KMS-11 (cell line): ENCODE measurements around the gene ACADSB.

Experiments used
- H2AFZ ChIP-seq: fragments of 200-600 bp; sonication (generic); 2 replicates; pipeline ENCODE4 v1.6.1; 2016; ENCODE audit warnings: antibody characterized with exemption, mixed run types, low read depth
- H3K27ac ChIP-seq: fragments of 200-600 bp; sonication (generic); 2 replicates; pipeline ENCODE4 v1.6.1; 2016; ENCODE audit warnings: mild to moderate bottlenecking, mixed run types
- H3K27me3 ChIP-seq: fragments of 200-600 bp; sonication (generic); 2 replicates; pipeline ENCODE4 v1.6.1; 2017; ENCODE audit warnings: mild to moderate bottlenecking, low read depth, mixed run types, moderate library complexity; ENCODE audit not compliant: insufficient read depth
- H3K36me3 ChIP-seq: fragments of 200-600 bp; sonication (generic); 2 replicates; pipeline ENCODE4 v1.6.1; 2017; ENCODE audit warnings: mild to moderate bottlenecking, mixed run types; ENCODE audit not compliant: insufficient read depth
- H3K4me1 ChIP-seq: fragments of 200-600 bp; sonication (generic); 2 replicates; pipeline ENCODE4 v1.6.1; 2016; ENCODE audit warnings: mild to moderate bottlenecking, low read depth, mixed run types; ENCODE audit not compliant: poor library complexity, severe bottlenecking
- H3K4me2 ChIP-seq: fragments of 200-600 bp; sonication (generic); 2 replicates; pipeline ENCODE4 v1.7.0; 2016; ENCODE audit warnings: mild to moderate bottlenecking, mixed run types
- H3K4me3 ChIP-seq: fragments of 200-600 bp; sonication (generic); IDR thresholded peaks from 2 replicates; pipeline ENCODE4 v1.6.1; 2017; ENCODE audit warnings: low read depth, low read length, mixed read lengths; ENCODE audit not compliant: insufficient read depth
- H3K79me2 ChIP-seq: fragments of 200-600 bp; sonication (generic); 2 replicates; pipeline ENCODE4 v1.6.1; 2016; ENCODE audit warnings: low read depth, mixed run types; ENCODE audit not compliant: insufficient read depth
- H3K9ac ChIP-seq: fragments of 200-600 bp; sonication (generic); 2 replicates; pipeline ENCODE4 v1.6.1; 2016; ENCODE audit warnings: mild to moderate bottlenecking, mixed run types
- H4K20me1 ChIP-seq: fragments of 200-600 bp; sonication (generic); 2 replicates; pipeline ENCODE4 v1.6.1; 2016; ENCODE audit warnings: mild to moderate bottlenecking, mixed run types; ENCODE audit not compliant: insufficient read depth
- TF ChIP-seq, protein P1 (sequence below): fragments of 200-600 bp; sonication (generic); conservative IDR thresholded peaks from 2 replicates; pipeline ENCODE4 v1.6.1; 2017; ENCODE audit warnings: low read depth, mild to moderate bottlenecking, antibody characterized with exemption, low read length, moderate library complexity, mixed read lengths

Gene ACADSB

DNA sequence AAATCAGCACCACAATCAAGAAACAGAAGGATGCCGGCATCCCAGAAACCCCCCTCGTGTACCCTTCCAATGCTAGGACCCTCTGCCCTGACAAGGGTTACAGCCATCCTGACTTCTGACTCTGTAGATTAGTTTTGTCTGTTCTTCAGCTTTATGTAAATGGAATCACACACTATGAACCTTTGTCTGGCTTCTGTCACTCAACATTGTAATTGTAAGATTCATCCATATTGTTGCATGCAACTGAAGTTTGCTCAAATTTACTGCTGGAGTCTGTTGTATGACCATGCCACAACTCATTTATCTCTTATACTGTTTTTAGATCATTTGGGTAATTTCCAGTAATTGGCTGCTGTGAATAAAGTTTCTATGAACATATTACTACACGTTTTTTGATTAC is 8.7 kb upstream of the ACADSB start:
- Histone ChIP-seq H3K4me1 (peaks cover 34% of the 10 kb centered on the region), H3K79me2 (peaks cover 43% of the 10 kb centered on the region), H3K4me2 (no peak overlapping the region), H3K36me3 (no peaks in the 10 kb centered on the region), H3K9ac (no peak overlapping the region), H3K27ac (no peak overlapping the region), H3K4me3 (no peak overlapping the region), H3K27me3 (no peaks in the 10 kb centered on the region), H4K20me1 (no peaks in the 10 kb centered on the region), H2AFZ (no peak overlapping the region)
- TF ChIP-seq, protein P1, sequence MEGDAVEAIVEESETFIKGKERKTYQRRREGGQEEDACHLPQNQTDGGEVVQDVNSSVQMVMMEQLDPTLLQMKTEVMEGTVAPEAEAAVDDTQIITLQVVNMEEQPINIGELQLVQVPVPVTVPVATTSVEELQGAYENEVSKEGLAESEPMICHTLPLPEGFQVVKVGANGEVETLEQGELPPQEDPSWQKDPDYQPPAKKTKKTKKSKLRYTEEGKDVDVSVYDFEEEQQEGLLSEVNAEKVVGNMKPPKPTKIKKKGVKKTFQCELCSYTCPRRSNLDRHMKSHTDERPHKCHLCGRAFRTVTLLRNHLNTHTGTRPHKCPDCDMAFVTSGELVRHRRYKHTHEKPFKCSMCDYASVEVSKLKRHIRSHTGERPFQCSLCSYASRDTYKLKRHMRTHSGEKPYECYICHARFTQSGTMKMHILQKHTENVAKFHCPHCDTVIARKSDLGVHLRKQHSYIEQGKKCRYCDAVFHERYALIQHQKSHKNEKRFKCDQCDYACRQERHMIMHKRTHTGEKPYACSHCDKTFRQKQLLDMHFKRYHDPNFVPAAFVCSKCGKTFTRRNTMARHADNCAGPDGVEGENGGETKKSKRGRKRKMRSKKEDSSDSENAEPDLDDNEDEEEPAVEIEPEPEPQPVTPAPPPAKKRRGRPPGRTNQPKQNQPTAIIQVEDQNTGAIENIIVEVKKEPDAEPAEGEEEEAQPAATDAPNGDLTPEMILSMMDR, result no peak

DNA sequence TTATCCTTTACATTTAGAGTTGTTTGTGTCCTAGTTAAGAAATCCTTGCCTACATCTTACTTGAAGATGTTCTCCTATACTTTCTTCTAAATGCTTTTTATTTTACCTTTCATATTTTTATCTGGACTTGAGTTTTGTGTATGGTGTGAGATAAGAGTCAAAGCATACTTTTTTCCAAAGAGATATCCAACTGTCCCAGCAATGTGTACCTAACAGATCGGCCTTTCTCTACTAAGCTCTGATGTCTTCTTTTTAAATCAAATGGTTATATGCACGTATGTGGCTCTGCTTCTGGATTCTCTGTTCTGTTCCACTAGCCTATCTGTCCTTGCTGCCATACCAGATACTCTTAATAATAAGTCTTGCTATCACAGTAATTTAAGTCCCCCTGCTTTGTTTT is 7.4 kb upstream of the ACADSB start:
- H3K4me2 ChIP-seq, result no peak overlapping the region
- H4K20me1 ChIP-seq, result no peaks in the 10 kb centered on the region
- TF ChIP-seq, protein P1, result no peak
- H3K9ac ChIP-seq, result no peak overlapping the region
- no peak overlapping the region for H3K27ac ChIP-seq
- H3K4me3 ChIP-seq, result no peak overlapping the region
- no peak overlapping the region for H2AFZ ChIP-seq
- H3K4me1 ChIP-seq, result peaks cover 34% of the 10 kb centered on the region
- no peaks in the 10 kb centered on the region for H3K27me3 ChIP-seq
- H3K36me3 ChIP-seq, result no peaks in the 10 kb centered on the region
- H3K79me2 ChIP-seq, result peaks cover 55% of the 10 kb centered on the region

DNA sequence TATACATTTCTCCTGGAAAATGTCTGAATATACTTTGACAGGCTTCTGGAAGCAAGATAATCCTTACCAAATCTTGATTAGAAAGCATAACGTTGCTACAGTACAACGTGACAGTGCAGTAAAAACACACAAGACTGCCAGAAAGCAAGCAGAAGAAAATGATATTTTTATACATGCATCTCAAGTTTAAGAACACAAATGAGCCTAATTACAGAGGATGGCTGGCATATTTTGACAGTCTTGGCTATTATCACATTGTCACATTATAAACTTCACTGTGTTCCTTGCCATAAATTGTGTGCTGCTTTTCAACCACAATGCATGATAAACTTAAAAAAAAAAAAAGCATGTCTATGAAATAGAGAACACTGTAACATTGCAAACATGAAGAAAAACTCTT is 4.5 kb upstream of the ACADSB start:
- H3K27me3 ChIP-seq, result no peaks in the 10 kb centered on the region
- no peak overlapping the region for H3K27ac ChIP-seq
- H3K4me3 ChIP-seq, result no peak overlapping the region
- H3K79me2 ChIP-seq, result peaks cover 72% of the 10 kb centered on the region
- H3K36me3 ChIP-seq, result no peaks in the 10 kb centered on the region
- no peak overlapping the region for H3K9ac ChIP-seq
- H3K4me1 ChIP-seq, result peaks cover 23% of the 10 kb centered on the region
- TF ChIP-seq, protein P1, result no peak
- no peaks in the 10 kb centered on the region for H4K20me1 ChIP-seq
- no peak overlapping the region for H2AFZ ChIP-seq
- no peak overlapping the region for H3K4me2 ChIP-seq

GRCh38 chr10:123007558-123008354 is 1.1 kb upstream of the ACADSB start:
- Histone ChIP-seq H3K4me3 (peak overlapping the region; percentile 6), H4K20me1 (no peaks in the 10 kb centered on the region), H3K27me3 (no peaks in the 10 kb centered on the region), H3K27ac (peak overlapping the region; percentile 84), H3K79me2 (peaks cover 55% of the 10 kb centered on the region), H3K9ac (peak overlapping the region; percentile 96), H2AFZ (peak overlapping the region; percentile 94), H3K36me3 (no peaks in the 10 kb centered on the region), H3K4me1 (peaks cover 10% of the 10 kb centered on the region), H3K4me2 (peak overlapping the region; percentile 89)
- TF ChIP-seq, protein P1, result no peak
